ENCODE results near the gene RNF222.

DNA sequence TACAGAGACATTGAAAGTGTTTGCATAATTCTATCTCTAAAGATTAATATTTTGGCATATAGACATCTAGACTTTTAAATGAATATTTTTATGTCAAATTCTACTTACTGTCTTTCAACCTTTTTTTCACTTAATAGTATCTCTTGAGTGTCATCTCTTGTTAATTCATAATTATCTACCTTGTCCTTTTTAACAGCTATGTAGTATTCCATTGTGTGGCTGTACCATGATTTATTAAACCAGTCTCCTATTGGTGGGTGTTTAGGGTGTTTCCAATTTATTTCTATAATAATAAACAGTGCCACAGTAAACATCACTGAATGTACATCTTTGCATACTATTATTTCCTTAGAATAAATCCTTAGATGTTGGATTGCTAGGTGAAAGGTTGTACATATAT is 16.3 kb upstream of the RNF222 start:
- TF ChIP-seq CTCF (IDR thresholded peaks at IDR 0.05) (no peak), POLR2A (IDR thresholded peaks at IDR 0.05) (no peak)

Measured in esophagus squamous epithelium (tissue), 4 donors.